HG02973 (cell line): ENCODE data around the gene NUP107.

ENCODE experiments used
- ATAC-seq: cut with Tn5 transposase; IDR thresholded peaks from one replicate; pipeline ENCODE4 v1.9.1; 2021; ENCODE audit warnings: moderate library complexity; ENCODE audit not compliant: unreplicated experiment

NUP107 gene

DNA sequence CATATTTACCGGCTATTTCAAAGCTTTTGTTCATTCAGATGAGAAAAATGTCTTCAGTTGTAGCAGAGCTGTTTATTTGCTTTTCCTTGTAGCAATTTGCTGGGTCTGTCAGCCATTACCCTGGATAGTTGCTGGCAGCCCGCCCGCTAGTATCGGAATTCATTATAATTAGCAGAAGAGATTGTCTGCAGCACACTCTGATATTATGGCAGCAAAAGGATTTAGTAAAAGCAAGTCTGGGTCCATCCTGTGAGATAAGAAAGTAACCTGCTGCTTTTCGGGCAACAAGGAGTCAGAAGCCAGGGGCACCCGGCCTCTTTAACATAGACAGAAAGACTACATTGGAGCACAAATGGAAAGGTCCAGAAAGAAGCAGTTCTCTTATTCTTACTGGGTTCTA is 53.1 kb downstream of the NUP107 start:
- ATAC-seq: no peak

DNA sequence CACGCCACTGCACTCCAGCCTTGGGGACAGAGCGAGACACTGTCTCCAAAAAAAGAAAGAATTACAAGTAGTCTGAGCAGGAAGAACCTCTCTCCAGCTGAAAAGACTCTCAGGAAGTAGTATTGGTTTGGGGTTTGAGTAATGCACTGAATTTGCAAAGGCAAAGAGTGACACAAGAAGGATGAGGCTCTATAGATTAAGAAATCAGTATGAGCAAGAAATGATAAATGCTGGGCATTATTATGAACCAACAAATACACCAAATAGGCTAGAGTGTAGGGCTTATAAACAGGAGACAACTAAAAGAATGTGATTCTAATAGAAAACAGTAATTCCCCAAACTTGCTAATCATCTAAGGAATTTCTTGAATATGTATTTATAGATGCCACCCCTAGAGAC is 56.6 kb downstream of the NUP107 start:
- no peak for ATAC-seq

GRCh38 chr12:68745376-68745903 is 58.7 kb downstream of the NUP107 start:
- peak; percentile 0 for ATAC-seq

GRCh38 chr12:68745904-68746571 is 59.3 kb downstream of the NUP107 start, which contains the start of gene SLC35E3:
Gene SLC35E3, plus strand, starts transcription at chr12:68746176. Its CDS starts 202 bp downstream, at chr12:68746378.
- ATAC-seq: peak; percentile 95

- ATAC-seq: peak; percentile 22
These were observed 59.9 kb downstream of the NUP107 start for GRCh38 chr12:68746572-68747180.

DNA sequence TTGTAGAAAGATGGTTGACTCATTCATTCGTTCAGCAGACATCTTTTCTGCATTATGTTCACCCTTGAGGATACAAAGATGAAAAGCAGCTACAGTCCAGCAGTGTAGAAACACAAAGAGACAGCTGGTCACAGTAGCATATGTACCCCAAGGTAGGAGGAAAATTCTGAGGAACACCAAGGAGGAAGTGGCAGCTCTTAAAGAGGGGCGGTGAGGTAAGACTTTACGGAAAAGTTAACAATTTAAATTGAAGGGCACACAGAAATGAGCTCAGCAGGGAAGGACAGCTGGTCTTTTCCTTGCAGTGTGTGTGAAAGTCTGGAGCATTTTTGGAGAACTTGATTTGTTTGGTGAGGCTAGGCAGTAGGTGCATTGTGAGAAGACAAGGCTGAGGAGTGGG is 62.7 kb downstream of the NUP107 start:
- ATAC-seq: no peak

- no peak for ATAC-seq
These were observed 63.1 kb downstream of the NUP107 start for GRCh38 chr12:68749861-68750260.

DNA sequence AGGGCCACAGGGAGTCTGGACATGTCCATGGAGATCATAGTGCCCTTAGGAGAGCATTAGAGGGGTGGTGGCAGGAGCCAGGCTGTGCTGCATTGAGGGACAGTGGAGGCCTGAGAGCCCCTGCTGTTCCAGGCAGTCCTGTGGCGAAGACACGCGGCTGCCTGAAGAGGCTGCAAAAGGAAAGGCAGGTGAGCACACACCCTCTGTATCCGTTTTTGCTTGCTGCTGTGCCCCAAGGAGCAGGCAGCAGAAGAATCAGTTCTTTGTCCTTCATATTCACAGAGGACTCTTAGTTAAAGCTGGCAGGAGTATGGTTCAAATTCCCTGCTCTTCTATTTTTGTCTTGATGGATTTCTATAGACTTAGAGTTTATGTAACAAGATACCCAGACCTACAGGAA is 63.7 kb downstream of the NUP107 start:
- no peak for ATAC-seq

- ATAC-seq: no peak
These were observed 68.9 kb downstream of the NUP107 start for GRCh38 chr12:68755536-68756243.

DNA sequence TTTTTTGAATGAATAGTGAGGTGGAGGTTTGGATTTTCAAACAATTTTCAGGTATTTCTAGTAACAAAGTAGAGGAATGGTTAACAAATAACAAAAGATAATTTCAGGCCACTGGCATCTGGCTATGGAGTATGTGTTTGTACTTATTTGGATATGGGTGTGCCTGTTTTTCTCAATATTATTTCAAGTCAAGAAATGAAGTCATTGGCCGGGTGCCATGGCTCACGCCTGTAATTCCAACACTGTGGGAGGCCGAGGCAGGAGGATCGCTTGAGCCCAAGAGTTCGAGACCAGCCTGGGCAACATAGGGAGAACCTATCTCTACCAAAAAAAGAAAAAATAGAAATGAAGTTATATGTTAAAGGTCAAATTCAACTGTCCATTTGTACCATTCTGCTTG is 73.1 kb downstream of the NUP107 start:
- ATAC-seq: no peak

GRCh38 chr12:68760806-68761441 is 74.1 kb downstream of the NUP107 start:
- ATAC-seq: no peak

DNA sequence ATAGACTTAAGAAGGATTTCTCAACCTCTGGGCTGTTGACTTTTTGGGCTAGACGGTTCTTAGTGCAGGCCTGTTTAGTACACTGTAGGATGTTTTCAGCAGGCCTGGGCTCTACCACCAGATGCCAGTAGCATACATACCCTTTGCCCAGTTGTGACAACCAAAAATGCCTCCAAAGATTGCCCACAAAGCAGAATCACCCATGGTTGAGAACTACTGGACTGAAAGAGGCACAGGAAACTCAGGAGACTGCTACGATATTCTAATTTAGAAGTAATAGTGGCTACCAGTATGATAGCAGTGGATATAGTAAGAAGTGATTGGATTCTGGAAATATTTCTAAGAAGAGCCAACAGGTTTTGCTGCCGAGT is 74.6 kb downstream of the NUP107 start:
- ATAC-seq: no peak

- ATAC-seq: no peak
These were observed 75.3 kb downstream of the NUP107 start for GRCh38 chr12:68761901-68762630.

- ATAC-seq: no peak
These were observed 75.9 kb downstream of the NUP107 start for GRCh38 chr12:68762691-68763090.

DNA sequence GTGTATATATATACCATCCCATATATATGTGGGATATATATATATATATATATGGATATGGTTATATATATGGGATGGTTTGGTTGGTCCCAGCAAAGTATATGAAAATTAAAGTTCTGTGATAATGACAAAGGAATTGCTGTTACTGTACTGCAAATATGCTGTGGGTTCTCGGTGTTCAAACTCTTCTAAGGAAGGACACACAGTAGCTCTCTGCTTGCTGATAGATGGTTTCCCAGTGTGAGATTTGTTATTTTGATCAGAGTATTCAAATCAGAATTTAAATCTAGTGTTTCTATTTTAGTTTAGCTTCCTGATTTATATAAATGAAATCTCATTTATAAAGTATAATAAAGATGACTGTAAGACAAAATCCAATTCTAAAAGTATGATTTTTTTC is 78.9 kb downstream of the NUP107 start:
- ATAC-seq: no peak

GRCh38 chr12:68766646-68767045 is 79.9 kb downstream of the NUP107 start:
- no peak for ATAC-seq

GRCh38 chr12:68767191-68767590 is 80.4 kb downstream of the NUP107 start:
- no peak for ATAC-seq

GRCh38 chr12:68768431-68768939 is 81.7 kb downstream of the NUP107 start:
- no peak for ATAC-seq

- no peak for ATAC-seq
These were observed 83.2 kb downstream of the NUP107 start for GRCh38 chr12:68769941-68770340.

DNA sequence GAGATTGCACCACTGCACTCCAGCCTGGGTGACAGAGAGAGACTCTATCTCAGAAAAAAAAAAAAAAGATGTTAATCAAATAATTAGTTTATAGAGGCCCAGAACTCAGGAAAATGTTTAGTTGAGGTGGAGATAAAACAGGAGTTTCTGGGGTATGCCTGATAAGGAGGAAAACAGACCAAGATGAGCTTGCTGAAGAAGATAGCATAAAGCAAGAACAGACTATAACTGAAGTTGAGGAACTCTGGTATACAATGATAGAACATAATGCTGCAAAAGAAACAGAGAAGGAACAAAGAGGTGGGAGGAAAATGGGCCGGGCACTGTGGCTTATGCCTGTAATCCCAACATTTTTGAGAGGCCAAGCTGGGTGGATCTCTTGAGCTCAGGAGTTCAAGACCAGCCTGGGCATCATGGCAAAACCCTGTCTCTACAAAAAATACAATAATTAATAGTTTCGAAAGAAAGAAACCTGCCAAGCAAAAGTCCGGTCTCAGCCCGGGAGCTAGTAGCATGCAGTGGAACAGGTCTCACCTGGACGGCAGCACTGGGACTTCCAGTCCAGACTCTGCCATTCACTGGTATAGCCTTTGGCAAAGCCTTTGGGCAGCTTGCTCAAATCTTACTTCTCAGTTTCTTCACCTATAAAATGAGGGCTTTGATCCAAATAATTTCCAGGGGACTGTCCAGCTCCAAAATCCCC is 84.6 kb downstream of the NUP107 start:
- no peak for ATAC-seq
